GM18526 (cell line): ENCODE data around the gene ABCB9.

Experiments
- POLR2A ChIP-seq: IDR thresholded peaks from 3 replicates; pipeline ENCODE4 v1.6.1; 2011; ENCODE audit not compliant: insufficient read length; ENCODE audit errors: extremely low read depth

The ABCB9 gene

DNA sequence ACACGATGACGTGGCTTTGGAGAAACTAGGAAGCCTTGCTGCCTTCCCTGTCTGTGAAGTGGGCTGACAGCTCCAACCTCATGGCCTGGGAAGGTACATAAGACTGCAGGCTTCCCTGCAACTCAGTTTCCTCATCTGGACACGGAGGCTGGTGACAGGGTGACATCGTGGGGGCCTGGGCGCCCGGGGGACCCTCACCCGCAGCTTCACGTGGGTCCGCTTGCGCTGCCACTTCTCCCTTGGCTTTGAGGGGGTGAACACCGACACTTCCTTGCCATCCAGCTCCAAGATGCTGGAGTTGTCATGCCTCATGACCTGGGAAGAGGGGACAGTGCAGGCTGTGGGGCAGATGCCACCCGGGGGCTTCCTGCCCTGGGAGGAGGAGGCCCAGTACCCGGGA lies 21.8 kb upstream of the ABCB9 start:
- no peak for TF ChIP-seq POLR2A

- TF ChIP-seq POLR2A: no peak
Observed at GRCh38 chr12:122987086-122987951, 21.1 kb upstream of the ABCB9 start.

DNA sequence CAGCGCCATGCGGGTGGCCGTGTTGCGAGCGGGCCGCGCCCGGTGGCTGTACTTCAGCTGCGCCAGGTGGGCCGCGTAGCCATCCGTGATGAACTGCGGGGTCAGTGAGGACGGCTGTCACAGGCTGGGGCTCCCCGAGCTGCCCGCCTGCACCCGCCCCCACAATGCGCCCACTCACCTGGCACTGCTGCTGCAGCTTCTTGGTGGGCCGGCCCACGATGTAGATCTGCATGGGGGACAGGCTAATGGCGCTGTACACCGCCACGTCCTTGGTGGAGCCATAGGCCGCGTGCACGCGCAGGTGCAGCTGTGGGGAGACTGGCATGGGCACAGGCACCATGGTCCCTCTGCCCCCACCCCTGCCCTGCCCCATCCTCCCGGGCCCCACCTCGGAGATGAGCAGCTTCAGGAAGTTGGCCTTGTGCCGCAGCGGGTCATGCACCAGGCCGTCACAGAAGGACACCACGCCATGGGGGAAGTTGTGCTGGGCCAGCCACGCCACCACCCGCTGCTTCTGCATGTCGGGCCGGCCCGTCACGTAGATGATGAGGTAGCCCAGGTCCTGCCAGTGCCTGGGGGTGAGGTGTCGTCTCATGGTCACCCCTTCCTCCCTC lies 20.1 kb upstream of the ABCB9 start:
- no peak for TF ChIP-seq POLR2A

DNA sequence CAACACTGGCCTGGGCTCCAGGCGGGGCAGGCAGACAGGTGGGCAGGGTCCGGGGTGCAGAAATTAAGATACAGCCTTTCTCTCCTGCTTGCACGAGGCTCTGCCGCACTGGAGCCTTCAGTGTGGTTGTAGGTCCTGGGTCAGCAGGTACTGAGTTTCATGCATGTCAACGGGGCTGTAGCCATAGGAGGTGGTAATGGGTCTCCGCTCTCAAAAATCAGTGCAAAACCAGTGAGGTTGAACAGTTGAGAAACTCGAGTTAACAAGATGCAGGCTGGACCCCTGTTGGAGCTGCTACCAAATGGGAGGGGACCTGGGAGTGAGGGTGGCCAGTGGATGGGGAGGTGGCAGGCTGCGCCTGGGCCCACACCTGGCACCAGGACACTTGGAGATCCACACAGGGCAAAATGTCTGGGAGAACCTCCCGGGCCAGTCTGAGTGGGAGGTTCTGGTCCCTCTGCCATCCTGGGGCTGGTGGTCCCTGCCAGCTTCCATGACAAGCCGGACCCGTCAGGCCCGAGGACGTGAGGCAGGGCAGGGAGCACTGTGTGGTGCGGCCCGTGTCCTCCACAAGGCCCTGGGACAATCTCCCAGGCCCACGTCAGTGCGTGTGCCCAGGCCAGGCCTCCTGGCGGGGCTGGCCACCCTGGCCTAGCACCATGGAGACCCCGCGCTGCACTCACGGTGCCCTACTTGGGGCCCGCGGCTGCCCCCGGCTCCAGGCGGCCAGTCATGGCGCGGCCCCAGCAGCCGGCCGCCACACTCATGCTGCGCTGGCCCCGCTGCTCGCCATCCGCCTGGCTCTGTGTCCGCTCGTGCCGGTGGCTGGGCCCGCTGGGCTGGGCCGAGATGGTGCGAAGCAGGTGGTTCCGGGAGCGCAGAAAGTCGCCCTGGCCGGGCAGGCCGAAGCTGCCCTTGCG lies 19.3 kb upstream of the ABCB9 start:
- no peak for TF ChIP-seq POLR2A

GRCh38 chr12:122984612-122985337 lies 18.5 kb upstream of the ABCB9 start:
- TF ChIP-seq POLR2A: no peak

DNA sequence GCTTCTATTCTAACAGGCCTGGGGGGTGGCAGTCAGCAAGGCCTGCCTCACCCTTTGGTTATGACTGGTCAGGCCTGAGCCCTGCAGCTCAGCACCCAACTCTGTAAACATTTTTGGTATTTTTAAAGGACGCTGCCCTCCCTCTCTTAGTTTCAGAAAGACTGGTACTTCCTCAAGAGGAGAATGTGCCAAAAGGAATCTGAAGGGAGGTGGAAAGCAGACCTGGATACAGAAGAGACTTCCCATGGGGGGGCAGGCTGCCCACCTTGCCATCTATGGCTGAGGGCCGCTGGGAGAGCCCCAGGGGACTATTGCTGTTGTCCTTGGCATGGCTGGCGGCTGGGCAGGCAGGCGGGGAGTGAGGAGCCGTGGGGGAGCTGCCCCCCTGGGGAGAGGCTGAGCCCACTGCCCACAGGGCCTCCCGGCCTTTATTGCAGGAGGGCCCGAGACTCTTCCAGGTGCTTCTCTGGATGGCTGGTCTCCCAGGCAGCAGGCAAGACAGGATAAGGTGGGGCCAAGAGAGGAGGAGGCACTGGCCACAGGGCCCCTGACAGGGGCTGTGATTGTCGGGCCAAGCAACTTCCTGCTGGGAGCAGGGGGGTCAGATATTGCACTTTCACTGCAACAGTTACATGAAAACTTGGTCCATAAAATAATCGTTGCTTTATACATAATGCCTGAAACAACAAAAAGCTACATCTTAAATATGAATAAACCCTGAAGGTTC lies 17.7 kb upstream of the ABCB9 start:
- TF ChIP-seq POLR2A: no peak

DNA sequence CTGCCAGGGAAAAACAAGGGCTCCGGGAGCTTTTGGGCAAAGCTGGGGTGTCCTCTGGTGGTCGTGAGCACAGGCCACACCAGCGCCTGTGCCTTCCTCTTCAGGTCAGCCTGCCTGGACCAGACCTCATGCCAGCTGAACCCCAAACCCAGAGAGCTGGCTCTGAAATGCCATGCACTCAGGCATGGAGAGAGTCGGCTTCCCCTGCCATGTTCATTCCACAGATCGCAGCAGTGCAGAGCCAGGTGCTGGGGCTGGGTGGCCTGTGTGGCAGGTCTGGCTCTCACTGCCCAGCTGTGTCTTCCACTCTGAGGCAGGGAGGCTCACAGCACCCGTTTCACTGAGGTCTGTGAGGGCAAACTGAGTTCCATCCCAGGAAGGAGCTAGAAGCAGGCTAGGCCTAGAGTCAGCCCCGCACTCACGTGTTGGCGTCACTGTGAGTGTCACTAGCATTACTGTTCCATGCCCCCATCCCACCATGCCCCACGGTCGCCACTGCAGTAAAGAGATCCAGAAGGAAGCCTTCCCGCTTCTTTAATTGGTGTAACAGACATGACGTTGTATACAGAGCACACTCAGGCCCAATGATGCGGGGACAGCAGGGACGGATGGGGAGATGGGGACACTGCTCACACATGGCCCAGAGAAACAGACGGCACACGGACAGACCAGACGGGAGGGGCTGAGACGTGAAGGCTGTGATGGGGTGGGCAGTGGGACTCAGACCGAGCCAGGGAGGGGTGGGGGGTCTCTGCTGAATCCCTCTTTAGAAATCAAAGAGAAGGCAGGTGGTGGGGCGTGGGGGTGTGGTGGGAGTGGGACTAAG lies 16.9 kb upstream of the ABCB9 start:
- TF ChIP-seq POLR2A: no peak

DNA sequence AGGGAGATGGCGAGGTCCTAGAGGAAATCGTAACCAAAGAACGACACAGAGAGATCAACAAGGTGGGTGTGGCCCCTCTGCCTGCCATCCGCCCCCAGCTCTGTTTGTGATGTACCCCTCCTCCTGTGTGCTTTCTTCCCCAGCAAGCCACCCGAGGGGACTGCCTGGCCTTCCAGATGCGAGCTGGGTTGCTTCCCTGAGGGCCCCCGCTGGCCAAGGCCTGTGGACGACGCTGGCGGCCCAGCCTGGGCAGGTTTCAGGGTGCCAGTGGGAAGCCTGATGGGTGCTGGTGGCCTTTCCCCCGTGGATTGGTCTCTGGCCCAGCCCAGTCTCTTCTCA lies 16.2 kb upstream of the ABCB9 start:
- no peak for TF ChIP-seq POLR2A

- no peak for TF ChIP-seq POLR2A
Observed at GRCh38 chr12:122981587-122982476, 15.6 kb upstream of the ABCB9 start.

DNA sequence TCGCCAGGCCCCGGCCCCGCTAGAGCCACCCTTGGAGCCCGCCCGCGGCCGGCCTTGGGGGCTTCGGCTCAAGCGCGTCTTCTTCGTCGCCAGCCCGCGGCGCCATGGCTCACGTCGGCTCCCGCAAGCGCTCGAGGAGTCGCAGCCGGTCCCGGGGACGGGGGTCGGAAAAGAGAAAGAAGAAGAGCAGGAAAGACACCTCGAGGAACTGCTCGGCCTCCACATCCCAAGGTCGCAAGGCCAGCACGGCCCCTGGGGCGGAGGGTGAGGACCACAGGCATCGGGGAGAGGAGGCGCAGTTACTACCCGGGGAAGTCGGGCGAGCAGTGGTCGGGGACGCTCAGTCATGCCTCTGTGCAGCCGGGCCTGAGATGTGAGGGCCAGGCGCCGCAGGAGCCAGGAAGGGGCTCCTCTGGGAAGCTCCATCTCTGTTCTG lies 14.8 kb upstream of the ABCB9 start:
- no peak for TF ChIP-seq POLR2A

DNA sequence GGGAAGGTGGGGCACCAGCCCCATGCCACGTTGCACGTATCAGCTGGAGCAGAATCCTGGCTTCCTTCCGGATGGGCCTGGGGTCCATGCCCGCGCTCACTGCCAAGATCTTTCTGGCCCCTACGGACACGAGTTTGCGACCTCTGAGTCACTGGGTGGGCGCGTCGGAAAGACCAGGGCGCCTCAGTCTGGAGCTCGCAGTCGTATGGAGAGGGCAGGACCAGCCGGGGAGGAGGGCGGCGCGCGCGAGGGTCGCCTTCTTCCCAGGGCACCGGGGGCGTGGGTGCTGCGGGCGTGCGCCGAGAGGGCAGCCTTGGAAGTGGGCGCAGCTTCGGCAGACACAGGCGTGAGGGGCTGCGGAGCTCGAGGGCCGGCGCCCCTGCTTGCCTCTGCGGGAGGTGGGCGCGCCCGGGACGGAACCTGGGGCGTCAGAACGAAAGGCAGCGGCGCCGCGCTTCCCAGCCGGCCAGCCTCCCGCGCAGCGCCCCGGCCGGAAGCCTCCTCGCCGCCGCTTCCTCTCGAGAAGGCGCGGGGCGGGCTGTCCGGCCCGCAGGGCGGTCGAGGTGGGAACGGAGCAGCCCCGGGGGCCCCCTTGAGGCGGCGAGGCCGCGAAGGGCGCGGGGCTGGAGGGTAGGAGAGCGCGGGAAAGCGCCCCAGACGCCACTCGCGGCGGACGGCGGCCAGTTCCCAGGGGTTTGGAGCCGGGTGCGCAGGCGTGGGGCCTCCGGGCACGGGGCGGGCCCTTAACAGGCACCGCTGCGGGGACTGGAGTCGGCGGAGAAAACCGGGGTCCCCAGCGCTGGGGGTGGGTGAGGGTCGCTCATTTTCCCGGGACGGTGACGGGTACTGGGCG lies 14.1 kb upstream of the ABCB9 start, which contains the start of gene ARL6IP4:
TSS of gene ARL6IP4 (plus strand) at position 499 of the 853 bp plus-strand sequence. CDS start 459 bp downstream, outside the sequence.
- peak; percentile 73 for TF ChIP-seq POLR2A

- TF ChIP-seq POLR2A: no peak
Observed at GRCh38 chr12:122979908-122980182, 13.6 kb upstream of the ABCB9 start.
